ENCODE measurements around the gene DHX16. TPM values are rescaled to one million over a fixed set of nuclear protein-coding genes. Genes with fewer than 3 reads are reported as not detected.

The DHX16 gene
- total and polyA plus RNA-seq, 2 experiments from 2014 or later, result 23.6 to 30.6 TPM

- Histone ChIP-seq H4K20me1 (ENCODE audit: insufficient read depth) (no peaks in the 10 kb centered on the region), H2AFZ (peak overlapping the region; percentile 91), H3K36me3 (ENCODE audit: low read depth) (no peaks in the 10 kb centered on the region), H3K27me3 (replicated peaks; ENCODE audit: insufficient read depth) (no peaks in the 10 kb centered on the region), H3K9me2 (ENCODE audit: insufficient read depth) (no peaks in the 10 kb centered on the region), H3F3A (ENCODE audit: insufficient read depth) (peaks cover 37% of the 10 kb centered on the region), H3K9ac (peak overlapping the region; percentile 85), H3K4me1 (ENCODE audit: insufficient read depth) (peaks cover 46% of the 10 kb centered on the region), H3K4me2 (ENCODE audit: unreplicated experiment) (peak overlapping the region; percentile 83), H3K27ac (peak overlapping the region; percentile 92), H3K4me3 (peak overlapping the region; percentile 91), H3K9me3 (ENCODE audit: low read depth) (no peaks in the 10 kb centered on the region), H3K79me2 (ENCODE audit: insufficient read depth) (peaks cover 33% of the 10 kb centered on the region)
- TF ChIP-seq EZH2 (IDR thresholded peaks at IDR 0.05; ENCODE audit: insufficient read depth, poor library complexity, severe bottlenecking) (no peak), EZH2phosphoT487 (IDR thresholded peaks at IDR 0.05; ENCODE audit: insufficient read depth, low read depth) (no peak)
- in situ Hi-C loops (cut with MboI), result no loop called here
- peak; percentile 30 for DNase-seq
- WGBS, 2 experiments (ENCODE audit: low coverage in 1 of 2, low lambda C conversion rate in 2 of 2, missing lambda C conversion rate in 2 of 2), result 26 to 30% methylated on average over 8 of the region's 8 CpGs
These were observed 18.5 kb upstream of the DHX16 start for GRCh38 chr6:30691208-30691847.

DNA sequence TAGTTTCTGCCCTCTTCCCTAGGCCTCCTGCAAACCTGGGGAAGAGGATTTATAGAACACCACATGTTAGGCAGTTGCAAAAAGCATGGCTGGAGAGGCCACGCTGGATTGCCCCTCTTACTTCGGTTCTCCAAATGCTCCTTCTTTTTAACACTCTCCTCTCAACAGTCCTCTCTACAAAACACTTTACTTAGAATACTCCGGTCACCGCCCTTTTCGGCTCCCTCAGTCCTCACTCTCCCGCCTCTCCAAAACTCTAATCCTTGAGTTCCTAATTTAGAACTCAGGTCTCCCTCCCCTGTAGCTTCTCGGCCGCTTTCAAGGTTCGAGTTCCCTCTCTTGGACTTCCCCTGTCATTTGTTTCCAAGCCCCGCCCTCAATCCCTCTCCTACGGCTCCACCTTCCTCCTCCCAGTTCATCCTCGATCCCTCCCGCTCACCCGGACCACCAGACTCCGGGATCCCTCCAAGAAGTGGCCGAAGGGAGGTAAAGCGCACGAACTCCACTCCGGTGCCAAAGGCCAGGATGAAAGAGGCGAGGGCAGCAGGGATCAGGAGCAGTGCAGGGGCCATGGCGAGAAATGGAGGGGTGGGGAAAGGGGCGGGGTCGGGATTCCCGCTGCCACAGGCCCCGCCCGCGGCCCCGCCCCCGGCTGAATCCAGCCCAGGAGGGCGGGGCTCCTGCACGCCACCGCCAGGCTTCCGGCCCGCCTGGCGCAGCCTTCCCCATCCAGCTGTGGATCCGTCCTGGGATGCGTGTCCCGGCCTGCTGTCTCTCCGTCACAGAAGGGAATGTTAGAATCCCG lies 17.8 kb upstream of the DHX16 start, which contains the start of gene NRM:
NRM (minus strand) TSS at position 582 of the 805 bp plus-strand sequence; CDS start at position 572, 10 bp downstream.
- Histone ChIP-seq H4K20me1 (ENCODE audit: insufficient read depth) (no peaks in the 10 kb centered on the region), H3K4me1 (ENCODE audit: insufficient read depth) (peaks cover 41% of the 10 kb centered on the region), H3K27me3 (replicated peaks; ENCODE audit: insufficient read depth) (no peaks in the 10 kb centered on the region), H3K4me2 (ENCODE audit: unreplicated experiment) (peak within 1 kb of the TSS; percentile 83), H3K36me3 (ENCODE audit: low read depth) (no peaks in the 10 kb centered on the region), H3K9me3 (ENCODE audit: low read depth) (no peaks in the 10 kb centered on the region), H3K79me2 (ENCODE audit: insufficient read depth) (peaks cover 40% of the 10 kb centered on the region), H2AFZ (peak within 1 kb of the TSS; percentile 91), H3K9ac (peak within 1 kb of the TSS; percentile 85), H3K9me2 (ENCODE audit: insufficient read depth) (no peaks in the 10 kb centered on the region), H3K4me3 (peak within 1 kb of the TSS; percentile 91), H3F3A (ENCODE audit: insufficient read depth) (peaks cover 43% of the 10 kb centered on the region), H3K27ac (peak within 1 kb of the TSS; percentile 92)
- in situ Hi-C loops (cut with MboI), result no loop called here
- WGBS, 2 experiments (ENCODE audit: low coverage in 1 of 2, low lambda C conversion rate in 2 of 2, missing lambda C conversion rate in 2 of 2), result 2 to 3% methylated on average over 26 to 40 of the region's 40 CpGs
- no peak for TF ChIP-seq EZH2phosphoT487 (IDR thresholded peaks at IDR 0.05; ENCODE audit: insufficient read depth, low read depth)
- no peak for TF ChIP-seq EZH2 (IDR thresholded peaks at IDR 0.05; ENCODE audit: insufficient read depth, poor library complexity, severe bottlenecking)
- DNase-seq, result peak; percentile 96

DNA sequence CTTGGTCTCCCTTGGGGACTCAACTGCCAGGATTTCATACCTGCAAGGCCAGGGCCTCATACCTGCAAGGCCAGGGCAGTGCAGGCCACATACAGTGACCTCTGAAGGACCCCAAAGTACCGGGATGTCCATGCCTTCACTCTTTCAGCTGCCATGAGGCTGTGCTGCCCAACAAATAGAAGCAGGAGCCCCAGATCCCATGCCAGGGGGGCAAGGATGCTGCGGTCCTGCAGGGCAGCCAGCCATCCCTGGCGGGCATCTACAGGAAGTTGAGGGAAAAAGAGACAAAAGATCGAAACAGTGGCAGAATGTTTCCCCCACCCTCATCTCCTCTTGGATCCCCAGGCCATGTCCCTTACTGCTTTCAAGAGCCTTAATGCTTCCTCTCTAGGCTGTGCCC lies 17.2 kb upstream of the DHX16 start:
- H3F3A ChIP-seq (ENCODE audit: insufficient read depth), result peaks cover 45% of the 10 kb centered on the region
- H3K36me3 ChIP-seq (ENCODE audit: low read depth), result peaks cover 6% of the 10 kb centered on the region; the same call in 1 of the 2 replicates
- no peaks in the 10 kb centered on the region for H4K20me1 ChIP-seq (ENCODE audit: insufficient read depth)
- H3K27me3 ChIP-seq (replicated peaks; ENCODE audit: insufficient read depth), result no peaks in the 10 kb centered on the region
- H3K9ac ChIP-seq, result peak overlapping the region; percentile 85
- H3K4me1 ChIP-seq (ENCODE audit: insufficient read depth), result peaks cover 35% of the 10 kb centered on the region
- H3K79me2 ChIP-seq (ENCODE audit: insufficient read depth), result peaks cover 46% of the 10 kb centered on the region
- peak overlapping the region; percentile 92 for H3K27ac ChIP-seq
- no peaks in the 10 kb centered on the region for H3K9me2 ChIP-seq (ENCODE audit: insufficient read depth)
- peak overlapping the region; percentile 83 for H3K4me2 ChIP-seq (ENCODE audit: unreplicated experiment)
- H2AFZ ChIP-seq, result no peak overlapping the region
- peak overlapping the region; percentile 91 for H3K4me3 ChIP-seq
- in situ Hi-C loops (cut with MboI), result no loop called here
- 46 to 47% methylated on average over 4 of the region's 4 CpGs for WGBS, 2 experiments (ENCODE audit: low coverage in 1 of 2, low lambda C conversion rate in 2 of 2, missing lambda C conversion rate in 2 of 2)
- DNase-seq, result no peak
- TF ChIP-seq EZH2 (IDR thresholded peaks at IDR 0.05; ENCODE audit: insufficient read depth, poor library complexity, severe bottlenecking), result no peak
- TF ChIP-seq EZH2phosphoT487 (IDR thresholded peaks at IDR 0.05; ENCODE audit: insufficient read depth, low read depth), result no peak
- H3K9me3 ChIP-seq (ENCODE audit: low read depth), result no peaks in the 10 kb centered on the region

GRCh38 chr6:30689022-30689865 lies 16.4 kb upstream of the DHX16 start:
- H3K9ac ChIP-seq, result peak overlapping the region; percentile 100
- H3K4me2 ChIP-seq (ENCODE audit: unreplicated experiment), result no peak overlapping the region
- no peak overlapping the region for H2AFZ ChIP-seq
- in situ Hi-C loops (cut with MboI), result no loop called here
- H3K9me3 ChIP-seq (ENCODE audit: low read depth), result no peaks in the 10 kb centered on the region
- no peak for TF ChIP-seq EZH2 (IDR thresholded peaks at IDR 0.05; ENCODE audit: insufficient read depth, poor library complexity, severe bottlenecking)
- H3K79me2 ChIP-seq (ENCODE audit: insufficient read depth), result peaks cover 53% of the 10 kb centered on the region
- 93 to 94% methylated on average over 11 of the region's 11 CpGs for WGBS, 2 experiments (ENCODE audit: low coverage in 1 of 2, low lambda C conversion rate in 2 of 2, missing lambda C conversion rate in 2 of 2)
- H3K36me3 ChIP-seq (ENCODE audit: low read depth), result peaks cover 6% of the 10 kb centered on the region; the same call in 1 of the 2 replicates
- H3F3A ChIP-seq (ENCODE audit: insufficient read depth), result peaks cover 43% of the 10 kb centered on the region
- no peak for DNase-seq
- no peaks in the 10 kb centered on the region for H3K27me3 ChIP-seq (replicated peaks; ENCODE audit: insufficient read depth)
- H4K20me1 ChIP-seq (ENCODE audit: insufficient read depth), result no peaks in the 10 kb centered on the region
- H3K9me2 ChIP-seq (ENCODE audit: insufficient read depth), result no peaks in the 10 kb centered on the region
- H3K4me1 ChIP-seq (ENCODE audit: insufficient read depth), result peaks cover 30% of the 10 kb centered on the region
- H3K4me3 ChIP-seq, result no peak overlapping the region
- peak overlapping the region; percentile 100 for H3K27ac ChIP-seq
